PC-3 (cell line): ENCODE data around the gene ABHD2. TPM values are rescaled to one million over a fixed set of nuclear protein-coding genes. Genes with fewer than 3 reads are reported as not detected.
A peak's percentile ranks its signal among the peaks of the same experiment; 100 is the strongest.

ENCODE experiments used
- ATAC-seq: fragments of 200-7000 bp; cut with Tn5 transposase; 2 replicates; pipeline ENCODE4 v1.9.1; 2020; ENCODE audit warnings: mild to moderate bottlenecking, moderate library complexity
- BruUV-seq: library from RNA; stranded (reverse); fragments of 400-500 nt; replicated peaks from 2 replicates; lab custom pipeline; 2021; lab: Mats Ljungman, UMichigan
- CTCF ChIA-PET: fragments of 300-600 bp; sonication (Branson Sonifier 250); formaldehyde crosslinking; loops from one replicate; lab custom pipeline; 2022; ENCODE audit warnings: antibody characterized with exemption; lab: Charles Lee
- POLR2A ChIA-PET: fragments of 300-600 bp; sonication (Branson Sonifier 250); formaldehyde crosslinking; loops from one replicate; lab custom pipeline; 2022; ENCODE audit warnings: antibody characterized with exemption; ENCODE audit not compliant: unreplicated experiment; lab: Charles Lee
- DNase-seq: peaks from one replicate; pipeline ENCODE4 v3.0.0-alpha.2; 2015
- H2AFZ ChIP-seq: fragments of 300-600 bp; sonication (generic); 2 replicates; pipeline ENCODE4 v1.6.0; 2016; ENCODE audit warnings: antibody characterized with exemption, low read length
- H3F3A ChIP-seq: fragments of 300-600 bp; sonication (generic); one replicate; pipeline ENCODE4 v1.6.0; 2017; ENCODE audit warnings: antibody characterized with exemption, low read length, control low read depth, mild to moderate bottlenecking; ENCODE audit not compliant: unreplicated experiment
- H3K27ac ChIP-seq: fragments of 300-600 bp; sonication (generic); 2 replicates; pipeline ENCODE4 v1.5.1; 2016; ENCODE audit warnings: mild to moderate bottlenecking, low read length
- H3K27me3 ChIP-seq: fragments of 300-600 bp; sonication (generic); 2 replicates; pipeline ENCODE4 v1.6.1; 2016; ENCODE audit warnings: low read length, mixed read lengths
- H3K36me3 ChIP-seq: fragments of 300-600 bp; sonication (generic); 2 replicates; pipeline ENCODE4 v1.6.1; 2016; ENCODE audit warnings: low read depth, mixed run types, low read length, mixed read lengths
- H3K4me1 ChIP-seq: fragments of 300-600 bp; sonication (generic); 2 replicates; pipeline ENCODE4 v1.5.1; 2016; ENCODE audit warnings: low read length; ENCODE audit not compliant: insufficient read depth
- H3K4me2 ChIP-seq: fragments of 300-600 bp; sonication (generic); 2 replicates; pipeline ENCODE4 v1.6.0; 2016; ENCODE audit warnings: low read length
- H3K4me3 ChIP-seq: fragments of 300-600 bp; sonication (generic); 2 replicates; pipeline ENCODE4 v1.5.1; 2016; ENCODE audit warnings: mild to moderate bottlenecking, low read length, mixed read lengths
- H3K79me2 ChIP-seq: fragments of 300-600 bp; sonication (generic); 2 replicates; pipeline ENCODE4 v1.6.1; 2017; ENCODE audit warnings: low read length, mixed read lengths
- H3K9ac ChIP-seq: fragments of 300-600 bp; sonication (generic); 2 replicates; pipeline ENCODE4 v1.6.0; 2016; ENCODE audit warnings: mild to moderate bottlenecking, low read length
- H3K9me2 ChIP-seq: fragments of 300-600 bp; sonication (generic); replicated peaks from 2 replicates; pipeline ENCODE4 v1.6.1; 2016; ENCODE audit warnings: mixed run types, low read length, mixed read lengths
- H3K9me3 ChIP-seq: fragments of 300-600 bp; sonication (generic); 2 replicates; pipeline ENCODE4 v1.6.1; 2016; ENCODE audit warnings: low read length, mixed read lengths
- H4K20me1 ChIP-seq: fragments of 300-600 bp; sonication (generic); 2 replicates; pipeline ENCODE4 v1.6.1; 2016; ENCODE audit warnings: low read length, mixed read lengths
- CTCF ChIP-seq: fragments of 300-600 bp; sonication (generic); conservative IDR thresholded peaks from 2 replicates; pipeline ENCODE4 v1.5.1; 2017; ENCODE audit warnings: antibody characterized with exemption, low read depth, mild to moderate bottlenecking, low read length
- EZH2 ChIP-seq: fragments of 300-600 bp; sonication (generic); IDR thresholded peaks from one replicate; pipeline ENCODE4 v1.6.1; 2017; ENCODE audit warnings: antibody characterized with exemption, mild to moderate bottlenecking, low read length; ENCODE audit not compliant: unreplicated experiment
- EZH2phosphoT487 ChIP-seq: fragments of 300-600 bp; sonication (generic); IDR thresholded peaks from 2 replicates; pipeline ENCODE4 v1.6.1; 2018; ENCODE audit warnings: mild to moderate bottlenecking, antibody characterized with exemption, low read length, borderline replicate concordance
- intact Hi-C: fragments of 100-400 bp; cut with micrococcal nuclease; formaldehyde crosslinking; loops from 2 replicates; pipeline ENCODE4 v1.9.0; 2023
- total RNA-seq: library from RNA; depleted of rRNA; stranded (reverse); fragments of >200 nt; gene quantifications from 2 replicates; pipeline ENCODE4 v1.2.3, GENCODE V29; 2014

Gene ABHD2
- total RNA-seq, 1 experiment from 2014 or later = 34.0 TPM

- POLR2A ChIA-PET = no interaction called here
- no peak overlapping the region for H3K27ac ChIP-seq
- intact Hi-C loops = no loop called here
Observed at GRCh38 chr15:89051875-89052274, 36.4 kb upstream of the ABHD2 start.

GRCh38 chr15:89052474-89052873, 35.8 kb upstream of the ABHD2 start:
- Histone ChIP-seq H4K20me1 (no peaks in the 10 kb centered on the region), H3K4me1 (no peaks in the 10 kb centered on the region), H3K27ac (no peak overlapping the region), H2AFZ (0 out of 2 replicates have a peak overlapping the region, but pooled peaks have one; percentile 38), H3F3A (no peaks in the 10 kb centered on the region), H3K79me2 (no peaks in the 10 kb centered on the region), H3K4me2 (no peak overlapping the region), H3K9ac (no peak overlapping the region), H3K4me3 (no peak overlapping the region), H3K27me3 (no peaks in the 10 kb centered on the region), H3K36me3 (no peaks in the 10 kb centered on the region), H3K9me3 (no peaks in the 10 kb centered on the region), H3K9me2 (no peaks in the 10 kb centered on the region)
- no TSS peak for BruUV-seq
- intact Hi-C loops = no loop called here
- no peak for ATAC-seq
- DNase-seq = no peak
- CTCF ChIA-PET = interaction anchor here (0.6 kb wide), 1 partner anchor 247 kb away, joined by 3 read pairs; no protein-coding TSS in a partner anchor
- POLR2A ChIA-PET = no interaction called here
- TF ChIP-seq EZH2phosphoT487 = no peak
- no peak for TF ChIP-seq CTCF
- TF ChIP-seq EZH2 = no peak

More at GRCh38 chr15:89051875-89052274, 36.4 kb upstream of the ABHD2 start:
- Histone ChIP-seq H3K4me3 (no peak overlapping the region), H3F3A (no peaks in the 10 kb centered on the region), H3K9ac (no peak overlapping the region), H3K27me3 (no peaks in the 10 kb centered on the region), H2AFZ (no peak overlapping the region), H4K20me1 (no peaks in the 10 kb centered on the region), H3K9me2 (no peaks in the 10 kb centered on the region), H3K79me2 (no peaks in the 10 kb centered on the region), H3K4me1 (no peaks in the 10 kb centered on the region), H3K36me3 (no peaks in the 10 kb centered on the region), H3K4me2 (no peak overlapping the region), H3K9me3 (no peaks in the 10 kb centered on the region)
- BruUV-seq = no TSS peak
- CTCF ChIA-PET = no interaction called here
- no peak for DNase-seq
- ATAC-seq = no peak
- TF ChIP-seq EZH2phosphoT487 (no peak), EZH2 (no peak), CTCF (no peak)

GRCh38 chr15:89054873-89055272, 33.4 kb upstream of the ABHD2 start:
- BruUV-seq = no TSS peak
- no peak for DNase-seq
- Histone ChIP-seq H3K4me3 (no peak overlapping the region), H2AFZ (no peak overlapping the region), H3K4me2 (no peak overlapping the region), H3K9me2 (no peaks in the 10 kb centered on the region), H3K36me3 (no peaks in the 10 kb centered on the region), H3F3A (no peaks in the 10 kb centered on the region), H3K9me3 (no peaks in the 10 kb centered on the region), H3K27ac (no peak overlapping the region), H3K27me3 (no peaks in the 10 kb centered on the region), H3K79me2 (no peaks in the 10 kb centered on the region), H3K4me1 (no peaks in the 10 kb centered on the region), H4K20me1 (no peaks in the 10 kb centered on the region), H3K9ac (no peak overlapping the region)
- POLR2A ChIA-PET = no interaction called here
- ATAC-seq = no peak
- CTCF ChIA-PET = no interaction called here
- TF ChIP-seq EZH2phosphoT487 = no peak
- TF ChIP-seq EZH2 = no peak
- TF ChIP-seq CTCF = no peak
- intact Hi-C loops = no loop called here
